Osteocyte (in vitro differentiated cells): ENCODE data around the gene RALGPS1. TPM values are rescaled to one million over a fixed set of nuclear protein-coding genes. Genes with fewer than 3 reads are reported as not detected.

ENCODE experiments used
- DNase-seq: peaks from one replicate; pipeline ENCODE4 v3.0.0; 2021; ENCODE audit warnings: mixed read lengths; ENCODE audit not compliant: unreplicated experiment; ENCODE audit errors: extremely low spot score
- H3K27ac Mint-ChIP-seq: one replicate; pipeline ENCODE4 v1.8.0; 2021; ENCODE audit warnings: mild to moderate bottlenecking, mixed read lengths; ENCODE audit not compliant: unreplicated experiment
- H3K27me3 Mint-ChIP-seq: one replicate; pipeline ENCODE4 v1.8.0; 2021; ENCODE audit warnings: mixed read lengths; ENCODE audit not compliant: unreplicated experiment
- H3K36me3 Mint-ChIP-seq: one replicate; pipeline ENCODE4 v1.8.0; 2021; ENCODE audit warnings: mixed read lengths; ENCODE audit not compliant: unreplicated experiment
- H3K4me1 Mint-ChIP-seq: one replicate; pipeline ENCODE4 v1.8.0; 2021; ENCODE audit warnings: mixed read lengths; ENCODE audit not compliant: unreplicated experiment
- H3K4me3 Mint-ChIP-seq: one replicate; pipeline ENCODE4 v1.8.0; 2021; ENCODE audit warnings: mild to moderate bottlenecking, moderate library complexity, mixed read lengths; ENCODE audit not compliant: unreplicated experiment
- H3K9me3 Mint-ChIP-seq: one replicate; pipeline ENCODE4 v1.8.0; 2021; ENCODE audit warnings: mixed read lengths; ENCODE audit not compliant: unreplicated experiment
- CTCF ChIP-seq: fragments of 200-600 bp; sonication (generic); IDR thresholded peaks from 2 replicates; pipeline ENCODE4 v1.5.0; 2021; ENCODE audit warnings: antibody characterized with exemption, mild to moderate bottlenecking, moderate library complexity
- total RNA-seq: library from RNA; stranded (reverse); gene quantifications from 2 replicates; pipeline ENCODE4 v1.2.1, GENCODE V29; 2021

The RALGPS1 gene
- total RNA-seq, 1 donor from 2014 or later: 9.9 TPM

- Mint-ChIP-seq H3K4me3 (no peak overlapping the region), H3K36me3 (no peaks in the 10 kb centered on the region), H3K4me1 (peaks cover 25% of the 10 kb centered on the region), H3K27me3 (no peaks in the 10 kb centered on the region), H3K27ac (no peak overlapping the region), H3K9me3 (no peaks in the 10 kb centered on the region)
- no peak for TF ChIP-seq CTCF
- DNase-seq: no peak
Measured at GRCh38 chr9:127192744-127193143, 278.2 kb downstream of the RALGPS1 start.

- TF ChIP-seq CTCF: no peak
- Mint-ChIP-seq H3K36me3 (no peaks in the 10 kb centered on the region), H3K27ac (no peak overlapping the region), H3K4me1 (peaks cover 25% of the 10 kb centered on the region), H3K9me3 (no peaks in the 10 kb centered on the region), H3K4me3 (no peak overlapping the region), H3K27me3 (no peaks in the 10 kb centered on the region)
- no peak for DNase-seq
Measured at GRCh38 chr9:127193483-127193882, 278.9 kb downstream of the RALGPS1 start.

- Mint-ChIP-seq H3K36me3 (no peaks in the 10 kb centered on the region), H3K9me3 (no peaks in the 10 kb centered on the region), H3K27me3 (no peaks in the 10 kb centered on the region), H3K4me1 (peaks cover 20% of the 10 kb centered on the region), H3K4me3 (no peak overlapping the region), H3K27ac (no peak overlapping the region)
- TF ChIP-seq CTCF: no peak
- DNase-seq: no peak
Measured at GRCh38 chr9:127194881-127195713, 280.5 kb downstream of the RALGPS1 start.

- H3K27me3 Mint-ChIP-seq: no peaks in the 10 kb centered on the region
- H3K4me3 Mint-ChIP-seq: no peak overlapping the region
- TF ChIP-seq CTCF: no peak
- DNase-seq: no peak
- no peaks in the 10 kb centered on the region for H3K9me3 Mint-ChIP-seq
- no peak overlapping the region for H3K27ac Mint-ChIP-seq
- peaks cover 20% of the 10 kb centered on the region for H3K4me1 Mint-ChIP-seq
- H3K36me3 Mint-ChIP-seq: no peaks in the 10 kb centered on the region
Measured at GRCh38 chr9:127195976-127196825, 281.6 kb downstream of the RALGPS1 start.

GRCh38 chr9:127196826-127197145, 282.2 kb downstream of the RALGPS1 start:
- no peak for DNase-seq
- no peaks in the 10 kb centered on the region for H3K27me3 Mint-ChIP-seq
- H3K4me1 Mint-ChIP-seq: peaks cover 20% of the 10 kb centered on the region
- no peak for TF ChIP-seq CTCF
- no peak overlapping the region for H3K4me3 Mint-ChIP-seq
- H3K27ac Mint-ChIP-seq: no peak overlapping the region
- H3K9me3 Mint-ChIP-seq: no peaks in the 10 kb centered on the region
- no peaks in the 10 kb centered on the region for H3K36me3 Mint-ChIP-seq
